Measurements from ENCODE around the gene MTRF1L.
"Not testable (repeated sequence)": the region's sequence is repeated elsewhere in the genome, so short reads cannot be mapped to it uniquely, and the experiment has no call there.

MTRF1L gene

DNA sequence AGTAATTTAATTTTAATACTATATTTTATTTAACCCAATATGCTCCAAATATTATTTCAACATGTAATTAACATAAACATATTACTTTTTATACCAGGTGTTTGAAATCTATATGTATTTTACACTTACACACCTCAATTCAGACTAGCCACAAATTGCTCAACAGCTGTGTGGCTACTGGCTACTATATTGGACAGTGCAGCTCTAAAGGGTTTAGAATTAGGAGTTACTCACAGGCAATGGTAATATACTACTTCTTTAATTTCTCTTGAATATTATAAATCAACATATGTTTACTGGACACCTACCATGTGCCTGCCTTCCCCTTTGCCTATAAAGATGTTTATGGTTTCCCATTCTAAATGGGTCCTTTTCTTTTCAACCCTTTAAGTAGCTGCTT lies 2.3 kb downstream of the MTRF1L start:
- POLR2A ChIA-PET, result interaction anchor here (1.1 to 7.3 kb wide), 2 partner anchors 15 to 17 kb away, joined by 4 to 48 read pairs; partner anchors contain the start of gene FBXO5
- no peak for TF ChIP-seq ELF4 (IDR thresholded peaks at IDR 0.05)
- no peak for TF ChIP-seq L3MBTL2 (conservative IDR thresholded peaks at IDR 0.05)
- no peak for TF ChIP-seq ARNT (IDR thresholded peaks at IDR 0.05)
- TF ChIP-seq NFRKB (IDR thresholded peaks at IDR 0.05), result no peak
- TF ChIP-seq, protein P1, sequence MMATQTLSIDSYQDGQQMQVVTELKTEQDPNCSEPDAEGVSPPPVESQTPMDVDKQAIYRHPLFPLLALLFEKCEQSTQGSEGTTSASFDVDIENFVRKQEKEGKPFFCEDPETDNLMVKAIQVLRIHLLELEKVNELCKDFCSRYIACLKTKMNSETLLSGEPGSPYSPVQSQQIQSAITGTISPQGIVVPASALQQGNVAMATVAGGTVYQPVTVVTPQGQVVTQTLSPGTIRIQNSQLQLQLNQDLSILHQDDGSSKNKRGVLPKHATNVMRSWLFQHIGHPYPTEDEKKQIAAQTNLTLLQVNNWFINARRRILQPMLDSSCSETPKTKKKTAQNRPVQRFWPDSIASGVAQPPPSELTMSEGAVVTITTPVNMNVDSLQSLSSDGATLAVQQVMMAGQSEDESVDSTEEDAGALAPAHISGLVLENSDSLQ (IDR thresholded peaks at IDR 0.05), result no peak
- no peak for TF ChIP-seq LEF1 (IDR thresholded peaks at IDR 0.05; ENCODE audit: borderline replicate concordance)
- no peak for TF ChIP-seq HDGF (IDR thresholded peaks at IDR 0.05; ENCODE audit: borderline replicate concordance)
- no peak for TF ChIP-seq TARDBP (IDR thresholded peaks at IDR 0.05)
- TF ChIP-seq SUZ12 (IDR thresholded peaks at IDR 0.05), result no peak
- TF ChIP-seq BHLHE40 (IDR thresholded peaks at IDR 0.05; ENCODE audit: borderline replicate concordance), result no peak
- TF ChIP-seq FOXA1 (IDR thresholded peaks at IDR 0.05), result no peak
- TF ChIP-seq CTBP1 (IDR thresholded peaks at IDR 0.05; ENCODE audit: borderline replicate concordance), result no peak
- no peak for TF ChIP-seq FOXM1 (IDR thresholded peaks at IDR 0.05; ENCODE audit: borderline replicate concordance)
- no peak for TF ChIP-seq SP1 (IDR thresholded peaks at IDR 0.05)
- no peak for TF ChIP-seq ZNF384 (IDR thresholded peaks at IDR 0.05)
- no peak for TF ChIP-seq FOXK2 (IDR thresholded peaks at IDR 0.05)
- CTCF ChIA-PET, result interaction anchor here (1.5 kb wide), 1 partner anchor 46 kb away, joined by 3 read pairs; no protein-coding TSS in a partner anchor
- DNase-seq (ENCODE audit: extremely low spot score), result no peak

DNA sequence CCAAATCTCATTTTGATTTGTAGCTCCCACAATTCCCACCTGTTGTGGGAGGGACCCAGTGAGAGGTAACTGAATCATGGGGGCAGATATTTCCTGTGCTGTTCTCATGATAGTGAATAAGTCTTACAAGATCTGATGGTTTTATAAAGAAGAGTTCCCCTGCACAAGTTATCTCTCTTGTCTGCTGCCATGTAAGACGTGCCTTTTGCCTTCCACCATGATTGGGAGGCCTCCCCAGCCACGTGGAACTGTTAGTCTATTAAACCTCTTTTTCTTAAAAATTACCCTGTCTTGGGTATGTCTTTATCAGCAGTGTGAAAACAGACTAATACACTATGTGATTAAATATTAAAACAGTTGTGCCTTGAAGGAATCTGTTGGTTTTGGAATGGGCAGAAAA lies 3.0 kb downstream of the MTRF1L start:
- CTCF ChIA-PET, result interaction anchor here (1.5 kb wide), 1 partner anchor 45 kb away, joined by 3 read pairs; no protein-coding TSS in a partner anchor
- DNase-seq (ENCODE audit: extremely low spot score), result not testable (repeated sequence)
- POLR2A ChIA-PET, result interaction anchor here (1.1 to 7.3 kb wide), 2 partner anchors 15 to 16 kb away, joined by 4 to 48 read pairs; partner anchors contain the start of gene FBXO5

DNA sequence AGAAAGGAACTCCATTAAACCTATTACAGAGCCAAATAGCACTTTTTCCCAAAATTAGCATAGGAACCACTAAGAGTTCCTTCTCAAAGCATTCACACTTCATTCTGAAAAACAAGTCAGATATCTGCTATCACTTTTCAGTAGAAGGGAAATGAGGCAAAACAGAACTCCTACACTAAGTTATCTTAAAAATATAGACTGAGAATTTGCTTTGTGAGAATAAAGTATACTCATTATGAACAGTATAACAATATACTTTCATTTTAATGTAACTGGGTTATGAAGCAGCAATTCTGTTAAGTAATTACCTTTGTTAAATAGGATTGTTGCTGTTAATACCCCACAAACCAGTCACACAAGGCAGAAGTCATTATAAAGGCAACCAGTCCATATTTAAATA lies 8.7 kb downstream of the MTRF1L start:
- CTCF ChIA-PET, result no interaction called here
- TF ChIP-seq SUZ12 (IDR thresholded peaks at IDR 0.05) (no peak), ELF4 (IDR thresholded peaks at IDR 0.05) (no peak), TARDBP (IDR thresholded peaks at IDR 0.05) (no peak), NFRKB (IDR thresholded peaks at IDR 0.05) (no peak), LEF1 (IDR thresholded peaks at IDR 0.05; ENCODE audit: borderline replicate concordance) (no peak), L3MBTL2 (conservative IDR thresholded peaks at IDR 0.05) (no peak)
- TF ChIP-seq, protein P1 (IDR thresholded peaks at IDR 0.05), result no peak
- POLR2A ChIA-PET, result no interaction called here
- DNase-seq (ENCODE audit: extremely low spot score), result no peak

DNA sequence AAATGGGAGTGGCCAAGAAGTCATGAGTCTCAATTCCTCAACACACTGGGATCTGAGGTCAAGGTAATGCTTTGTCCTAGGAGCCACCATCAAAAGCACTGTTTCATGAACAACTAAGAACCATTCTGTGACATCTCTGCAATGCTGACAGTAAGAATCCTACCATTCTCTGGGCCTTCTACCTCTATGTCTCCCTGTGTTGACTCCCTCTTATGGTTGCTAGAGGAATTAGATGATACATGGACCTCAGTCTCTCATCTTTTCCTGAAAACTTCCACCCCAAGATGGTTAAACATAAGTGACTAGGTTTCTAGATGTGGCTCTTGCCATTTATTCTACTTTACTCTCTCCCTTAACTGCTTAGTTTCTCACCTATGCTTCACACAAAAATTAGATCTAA lies 9.1 kb downstream of the MTRF1L start:
- TF ChIP-seq ELF4 (IDR thresholded peaks at IDR 0.05) (no peak), ARNT (IDR thresholded peaks at IDR 0.05) (no peak), FOXA1 (IDR thresholded peaks at IDR 0.05) (no peak), SP1 (IDR thresholded peaks at IDR 0.05) (no peak), ZNF384 (IDR thresholded peaks at IDR 0.05) (no peak), FOXM1 (IDR thresholded peaks at IDR 0.05; ENCODE audit: borderline replicate concordance) (no peak), FOXK2 (IDR thresholded peaks at IDR 0.05) (no peak), LEF1 (IDR thresholded peaks at IDR 0.05; ENCODE audit: borderline replicate concordance) (no peak), HDGF (IDR thresholded peaks at IDR 0.05; ENCODE audit: borderline replicate concordance) (no peak), TARDBP (IDR thresholded peaks at IDR 0.05) (no peak)
- TF ChIP-seq, protein P1 (IDR thresholded peaks at IDR 0.05), result no peak
- CTCF ChIA-PET, result no interaction called here
- POLR2A ChIA-PET, result no interaction called here
- DNase-seq (ENCODE audit: extremely low spot score), result peak; percentile 23

DNA sequence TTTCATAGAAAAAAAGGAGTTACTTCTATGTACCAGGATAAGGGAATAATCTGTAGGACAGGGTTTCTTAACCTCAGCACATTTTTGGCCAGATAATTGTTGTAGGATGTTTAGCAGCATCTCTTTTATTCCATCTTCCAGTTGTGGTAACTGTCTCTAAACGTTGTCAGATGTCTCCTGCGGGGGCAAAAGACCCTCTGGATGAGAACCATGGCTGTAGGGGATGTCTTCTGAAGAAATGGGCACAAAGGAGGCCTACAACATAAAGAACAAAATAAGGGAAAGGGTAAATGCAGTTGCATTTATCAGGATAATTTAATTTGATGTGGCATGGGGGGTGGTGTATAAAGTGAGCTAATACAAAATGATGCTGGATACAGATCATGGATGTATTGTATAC lies 15.5 kb downstream of the MTRF1L start:
- TF ChIP-seq FOXK2 (IDR thresholded peaks at IDR 0.05), result no peak
- no peak for TF ChIP-seq SUZ12 (IDR thresholded peaks at IDR 0.05)
- TF ChIP-seq, protein P1 (IDR thresholded peaks at IDR 0.05), result no peak
- TF ChIP-seq FOXA1 (IDR thresholded peaks at IDR 0.05), result no peak
- TF ChIP-seq LEF1 (IDR thresholded peaks at IDR 0.05; ENCODE audit: borderline replicate concordance), result no peak
- TF ChIP-seq CTBP1 (IDR thresholded peaks at IDR 0.05; ENCODE audit: borderline replicate concordance), result no peak
- TF ChIP-seq ZNF384 (IDR thresholded peaks at IDR 0.05), result no peak
- no peak for TF ChIP-seq HDGF (IDR thresholded peaks at IDR 0.05; ENCODE audit: borderline replicate concordance)
- no peak for TF ChIP-seq TARDBP (IDR thresholded peaks at IDR 0.05)
- TF ChIP-seq ARNT (IDR thresholded peaks at IDR 0.05), result no peak
- no peak for TF ChIP-seq NFRKB (IDR thresholded peaks at IDR 0.05)
- no peak for TF ChIP-seq ELF4 (IDR thresholded peaks at IDR 0.05)
- TF ChIP-seq SP1 (IDR thresholded peaks at IDR 0.05), result no peak
- no peak for TF ChIP-seq FOXM1 (IDR thresholded peaks at IDR 0.05; ENCODE audit: borderline replicate concordance)
- no peak for DNase-seq (ENCODE audit: extremely low spot score)
- ChIA-PET POLR2A (no interaction called here), CTCF (interaction anchor here (0.8 kb wide), 1 partner anchor 135 kb away, joined by 3 read pairs; no protein-coding TSS in a partner anchor)

DNA sequence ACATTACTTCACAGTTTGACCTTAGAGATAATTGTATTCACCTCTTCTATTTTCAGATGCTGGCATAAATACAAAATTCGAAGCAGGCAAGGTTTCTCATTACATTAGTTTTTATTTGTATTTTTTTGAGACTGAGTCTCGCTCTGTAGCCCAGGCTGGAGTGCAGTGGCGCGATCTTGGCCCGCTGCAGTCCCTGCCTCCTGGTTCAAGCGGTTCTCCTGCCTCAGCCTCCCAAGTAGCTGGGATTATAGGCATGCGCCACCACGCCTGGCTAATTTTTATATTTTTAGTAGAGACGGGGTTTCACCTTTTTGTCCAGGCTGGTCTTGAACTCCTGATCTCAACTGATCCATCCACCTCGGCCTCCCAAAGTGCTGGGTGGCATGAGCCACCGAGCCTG lies 17.2 kb downstream of the MTRF1L start:
- POLR2A ChIA-PET, result interaction anchor here (0.7 to 1.8 kb wide), 2 partner anchors 15 to 16 kb away, joined by 4 to 7 read pairs; no protein-coding TSS in a partner anchor
- CTCF ChIA-PET; DNase-seq (ENCODE audit: extremely low spot score): not testable (repeated sequence)
